AG09309 (cell line): Measurements from ENCODE around the gene GRID1.

Experiments
- DNase-seq: peaks from one replicate; pipeline ENCODE4 v3.0.0-alpha.2; 2010; ENCODE audit warnings: low read depth
- H3K4me3 ChIP-seq: 2 replicates; pipeline ENCODE4 v1.5.1; 2011; ENCODE audit warnings: mild to moderate bottlenecking, low read depth, low read length, moderate library complexity; ENCODE audit not compliant: control insufficient read depth
- TF ChIP-seq, protein P1 (sequence below): IDR thresholded peaks from 2 replicates; pipeline ENCODE4 v1.5.1; 2011; ENCODE audit warnings: mild to moderate bottlenecking, low read depth, low read length, inconsistent platforms; ENCODE audit not compliant: insufficient read depth, control insufficient read depth; ENCODE audit errors: missing control alignments

Gene GRID1

GRCh38 chr10:86067436-86068050 is 299.1 kb downstream of the GRID1 start:
- TF ChIP-seq, protein P1, sequence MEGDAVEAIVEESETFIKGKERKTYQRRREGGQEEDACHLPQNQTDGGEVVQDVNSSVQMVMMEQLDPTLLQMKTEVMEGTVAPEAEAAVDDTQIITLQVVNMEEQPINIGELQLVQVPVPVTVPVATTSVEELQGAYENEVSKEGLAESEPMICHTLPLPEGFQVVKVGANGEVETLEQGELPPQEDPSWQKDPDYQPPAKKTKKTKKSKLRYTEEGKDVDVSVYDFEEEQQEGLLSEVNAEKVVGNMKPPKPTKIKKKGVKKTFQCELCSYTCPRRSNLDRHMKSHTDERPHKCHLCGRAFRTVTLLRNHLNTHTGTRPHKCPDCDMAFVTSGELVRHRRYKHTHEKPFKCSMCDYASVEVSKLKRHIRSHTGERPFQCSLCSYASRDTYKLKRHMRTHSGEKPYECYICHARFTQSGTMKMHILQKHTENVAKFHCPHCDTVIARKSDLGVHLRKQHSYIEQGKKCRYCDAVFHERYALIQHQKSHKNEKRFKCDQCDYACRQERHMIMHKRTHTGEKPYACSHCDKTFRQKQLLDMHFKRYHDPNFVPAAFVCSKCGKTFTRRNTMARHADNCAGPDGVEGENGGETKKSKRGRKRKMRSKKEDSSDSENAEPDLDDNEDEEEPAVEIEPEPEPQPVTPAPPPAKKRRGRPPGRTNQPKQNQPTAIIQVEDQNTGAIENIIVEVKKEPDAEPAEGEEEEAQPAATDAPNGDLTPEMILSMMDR = no peak
- no peak for DNase-seq
- no peak overlapping the region for H3K4me3 ChIP-seq

- H3K4me3 ChIP-seq = no peak overlapping the region
- TF ChIP-seq, protein P1 = no peak
- no peak for DNase-seq
These were observed 299.9 kb downstream of the GRID1 start for GRCh38 chr10:86066696-86067095.

DNA sequence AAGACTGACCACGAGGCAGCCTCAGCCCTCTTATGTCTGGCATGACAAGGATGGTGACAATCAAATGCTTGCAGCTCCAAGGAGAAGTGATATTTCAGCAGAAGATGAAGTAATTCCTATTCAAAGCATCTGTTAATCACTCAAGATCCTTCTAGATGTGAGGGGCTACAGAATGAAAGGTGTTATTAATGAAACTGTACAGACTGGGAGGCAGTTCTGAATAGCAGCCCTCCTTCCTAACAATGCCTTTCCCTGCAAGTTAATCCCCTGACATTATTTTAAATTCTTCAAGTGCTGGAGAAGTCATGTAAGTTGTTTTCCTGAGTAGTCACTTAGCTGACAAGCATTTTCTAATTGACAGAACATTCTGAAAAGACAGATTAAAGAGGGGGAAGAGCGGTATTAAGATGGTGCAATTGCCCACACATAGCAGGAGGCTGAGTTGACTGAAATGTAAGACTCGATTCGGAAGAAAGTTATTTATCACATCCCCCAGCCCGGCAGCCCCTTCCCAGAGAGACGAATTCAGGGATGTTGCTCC is 300.8 kb downstream of the GRID1 start:
- TF ChIP-seq, protein P1 = no peak
- no peak overlapping the region for H3K4me3 ChIP-seq
- no peak for DNase-seq

GRCh38 chr10:86064931-86065662 is 301.5 kb downstream of the GRID1 start:
- TF ChIP-seq, protein P1 = no peak
- no peak overlapping the region for H3K4me3 ChIP-seq
- DNase-seq = no peak

GRCh38 chr10:86064219-86064618 is 302.4 kb downstream of the GRID1 start:
- TF ChIP-seq, protein P1 = no peak
- DNase-seq = no peak
- H3K4me3 ChIP-seq = no peak overlapping the region

DNA sequence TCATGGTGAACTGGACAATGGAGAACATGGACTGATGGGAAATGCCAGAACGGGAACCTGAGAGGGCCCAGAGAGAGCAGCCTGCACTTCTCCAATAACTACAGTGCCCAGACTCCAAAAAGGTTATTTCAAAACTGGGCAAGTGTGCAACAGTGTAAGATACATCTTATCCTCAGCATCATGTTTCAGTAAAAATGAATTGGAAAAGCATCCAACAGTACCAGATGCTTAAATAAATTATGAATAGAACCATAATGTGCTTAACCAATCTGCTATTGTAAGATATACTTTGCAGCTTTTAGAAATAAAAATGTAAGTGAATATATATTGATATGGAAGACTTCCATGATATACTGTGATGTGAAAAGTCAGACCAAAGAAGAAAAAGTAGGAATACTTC is 303.3 kb downstream of the GRID1 start:
- TF ChIP-seq, protein P1 = no peak
- H3K4me3 ChIP-seq = no peak overlapping the region
- DNase-seq = no peak
